SKM-1 treated with dmso at 0.1 percent for 144 hours (cell line): Measurements from ENCODE around the gene OTUD6A.
"Not testable (repeated sequence)": the region's sequence is repeated elsewhere in the genome, so short reads cannot be mapped to it uniquely, and the experiment has no call there.

Experiments used
- DNase-seq: peaks from one replicate; lab custom pipeline; 2025; ENCODE audit not compliant: unreplicated experiment; lab: John Stamatoyannopoulos, UW

Gene OTUD6A

DNA sequence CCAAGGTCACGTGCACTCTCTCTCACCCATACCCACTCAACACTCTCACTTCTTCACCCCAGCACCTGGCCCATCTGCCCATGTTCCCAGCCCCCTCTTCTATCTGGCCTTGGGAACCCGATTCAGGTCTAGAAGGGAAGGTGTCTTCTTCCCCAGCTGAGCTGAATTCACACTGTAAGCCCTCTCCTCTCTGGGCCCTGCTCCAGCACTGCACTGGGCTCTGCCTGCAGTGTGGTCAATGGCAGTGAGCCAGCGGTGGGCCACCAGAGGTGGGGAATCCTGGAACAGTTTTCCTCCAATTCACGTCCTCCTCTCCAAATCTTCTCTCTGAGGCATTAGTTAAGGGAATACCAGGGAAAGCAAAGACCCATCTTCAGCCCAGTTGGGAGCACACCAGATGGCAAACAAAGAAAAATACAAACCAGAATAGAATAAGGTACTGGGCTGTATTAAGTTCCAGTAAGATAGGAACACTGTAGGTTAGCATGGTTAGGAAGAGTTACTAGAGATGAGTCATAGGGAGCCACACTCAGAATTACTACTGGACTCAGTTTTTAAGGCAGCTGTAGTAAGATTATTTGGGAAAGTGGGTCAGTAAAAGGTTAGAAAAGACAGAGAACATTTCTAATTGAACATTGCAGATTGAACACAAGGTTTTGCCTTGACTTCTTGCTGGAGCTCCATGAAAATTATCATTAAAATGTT, 17.6 kb upstream of the OTUD6A start:
- no peak for DNase-seq

- no peak for DNase-seq
Measured at GRCh38 chrX:70046978-70047377, 15.3 kb upstream of the OTUD6A start.

DNA sequence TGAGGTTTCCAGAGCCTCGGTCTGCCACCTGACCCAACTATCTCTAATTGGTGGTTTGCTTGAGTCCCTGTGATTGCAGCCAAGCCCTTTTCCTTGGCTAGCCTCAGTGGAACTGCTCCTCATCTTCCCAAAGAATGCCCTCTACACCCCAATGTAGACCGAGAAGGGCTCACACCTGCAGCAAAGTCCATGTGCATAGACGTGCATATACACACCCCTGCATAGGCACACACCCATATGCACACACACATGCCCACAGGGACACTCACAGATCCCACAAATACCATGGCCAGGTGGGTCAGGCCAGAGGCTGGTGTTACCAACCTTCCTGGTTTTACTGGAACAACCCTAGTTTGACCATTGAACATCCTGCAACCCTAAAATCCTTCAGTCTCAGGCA, 12.9 kb upstream of the OTUD6A start:
- no peak for DNase-seq

GRCh38 chrX:70049925-70050324, 12.3 kb upstream of the OTUD6A start, which contains the start of gene AWAT2:
Gene AWAT2, minus strand, starts transcription at chrX:70049938. Its CDS starts 6 bp downstream, at chrX:70049932.
- DNase-seq: no peak

- no peak for DNase-seq
Measured at GRCh38 chrX:70052895-70053615, 9.2 kb upstream of the OTUD6A start.

DNA sequence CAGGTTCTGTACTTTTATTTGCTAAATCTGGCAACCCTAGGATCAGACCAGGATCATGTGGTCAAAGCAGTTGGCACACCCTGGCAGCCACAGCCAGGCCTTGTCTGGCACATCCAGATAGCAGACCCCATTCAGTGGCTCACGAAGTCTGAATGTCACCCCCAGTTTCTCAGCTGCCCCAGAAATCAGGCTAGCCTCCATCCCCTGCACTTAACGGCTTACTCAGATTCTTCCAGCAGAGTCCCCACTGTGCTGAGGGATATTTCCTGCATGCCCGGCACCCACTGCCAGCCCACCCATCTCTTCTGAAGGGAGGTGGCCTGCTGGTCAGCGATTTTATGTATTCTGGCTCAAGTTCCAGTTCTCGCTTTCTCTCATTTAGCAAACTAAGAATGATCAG, 7.9 kb upstream of the OTUD6A start:
- no peak for DNase-seq

GRCh38 chrX:70062961-70063550, 799 bp downstream of the OTUD6A start:
- DNase-seq: no peak

- no peak for DNase-seq
Measured at GRCh38 chrX:70066646-70067045, 4.4 kb downstream of the OTUD6A start.

DNA sequence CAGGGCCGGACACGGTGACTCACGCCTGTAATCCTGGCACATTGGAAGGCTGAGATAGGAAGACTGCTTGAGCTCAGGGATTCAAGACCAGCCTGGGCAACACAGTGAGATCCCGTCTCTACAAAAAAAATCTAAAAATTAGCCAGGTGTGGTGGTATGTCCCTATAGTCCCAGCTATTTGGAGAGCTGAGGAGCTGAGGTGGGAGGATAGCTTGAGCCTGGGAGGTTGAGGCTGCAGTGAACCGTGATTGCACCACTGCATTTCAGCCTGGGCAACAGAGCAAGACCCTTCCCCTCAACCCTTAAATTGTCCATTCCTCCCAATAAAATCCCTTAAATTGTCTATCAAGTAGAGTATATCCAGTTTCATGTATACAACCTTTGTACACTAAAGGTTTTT, 17.0 kb downstream of the OTUD6A start:
- no peak for DNase-seq

- no peak for DNase-seq
Measured at GRCh38 chrX:70079870-70080269, 17.6 kb downstream of the OTUD6A start.

- no peak for DNase-seq
Measured at GRCh38 chrX:70082723-70083122, 20.5 kb downstream of the OTUD6A start.

DNA sequence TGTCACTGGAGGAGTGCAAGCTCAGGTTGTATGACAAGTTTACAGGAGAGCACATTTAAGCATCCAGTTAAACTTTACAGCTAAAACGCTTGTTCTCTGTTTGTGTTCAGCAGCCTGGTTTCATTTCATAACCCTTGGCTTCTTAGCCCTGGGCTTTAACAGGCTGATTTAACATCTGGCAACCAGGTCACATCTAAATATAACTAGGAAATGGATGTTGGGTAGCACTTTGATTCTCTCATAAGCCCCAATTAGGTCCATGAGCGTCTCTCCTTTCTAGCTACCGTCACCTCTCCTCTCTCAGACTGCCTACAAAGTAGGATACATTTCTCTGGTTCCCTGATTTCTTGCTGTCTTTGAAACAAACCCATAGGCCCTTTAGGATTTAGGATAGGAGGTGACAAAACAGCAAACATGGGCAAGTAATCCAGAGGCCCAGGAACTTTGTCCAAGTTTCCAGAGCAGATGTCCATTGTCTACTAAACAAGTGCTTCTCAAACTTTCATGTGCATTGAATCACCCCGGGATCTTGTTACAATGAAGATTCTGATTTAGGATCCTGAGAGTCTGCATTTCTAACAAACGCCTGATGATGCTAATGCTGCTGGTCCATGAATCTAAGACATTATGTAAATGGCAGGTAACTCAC, 22.5 kb downstream of the OTUD6A start:
- no peak for DNase-seq

GRCh38 chrX:70087857-70088630, 25.8 kb downstream of the OTUD6A start:
- DNase-seq: no peak

GRCh38 chrX:70088751-70089150, 26.5 kb downstream of the OTUD6A start:
- no peak for DNase-seq

DNA sequence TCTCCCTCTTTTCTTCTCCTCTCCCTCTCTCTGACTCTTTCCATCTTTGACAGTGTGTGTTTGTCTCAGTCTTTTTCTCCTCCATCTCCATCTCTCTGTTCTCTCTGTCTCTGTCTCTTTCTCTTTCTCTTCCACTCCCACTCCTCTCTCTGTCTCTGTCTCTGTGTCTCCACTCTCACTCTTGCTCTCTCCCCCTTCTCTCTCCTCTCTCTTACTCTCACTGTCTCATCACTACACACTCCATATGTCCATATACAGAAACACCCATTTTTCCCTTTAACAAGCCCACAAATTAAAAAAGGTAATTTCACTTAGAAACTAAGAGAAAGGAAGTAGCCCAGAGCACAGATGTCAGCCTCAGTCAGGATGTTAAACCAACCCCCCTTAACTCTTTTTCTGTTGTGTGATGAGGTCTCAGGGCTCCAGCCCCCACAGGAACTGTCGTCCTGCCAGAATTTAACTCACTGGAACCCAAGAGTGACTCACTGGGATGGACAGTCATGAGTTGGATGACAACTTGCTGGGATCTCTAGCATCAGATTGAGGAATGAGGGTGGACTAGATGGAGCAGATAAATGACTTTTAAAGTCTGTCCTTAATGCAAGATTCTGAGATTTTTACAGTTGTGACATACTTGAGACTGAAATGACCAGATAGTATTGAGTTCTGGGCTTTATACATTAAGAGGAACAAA, 27.5 kb downstream of the OTUD6A start:
- DNase-seq: no peak

GRCh38 chrX:70092247-70092646, 30.0 kb downstream of the OTUD6A start:
- no peak for DNase-seq

DNA sequence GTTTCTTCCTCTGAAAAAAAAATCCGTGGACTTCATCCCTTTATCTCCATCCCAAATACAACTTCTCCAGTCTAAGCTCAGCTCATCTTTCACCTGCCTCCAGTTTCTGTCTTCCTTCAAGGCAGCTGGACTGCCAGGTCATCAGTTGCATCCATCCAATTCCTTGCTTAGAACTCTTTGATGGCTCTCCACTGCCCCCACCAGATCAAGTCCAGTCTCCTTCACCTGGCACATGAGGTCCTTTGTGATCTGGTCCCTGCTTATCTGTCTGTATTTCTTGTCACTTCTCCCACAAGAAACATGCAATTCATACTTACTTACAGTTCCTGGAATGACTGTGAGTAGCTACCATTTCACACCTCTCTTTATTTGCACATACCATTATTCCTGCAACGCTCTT, 33.8 kb downstream of the OTUD6A start:
- DNase-seq: no peak

DNA sequence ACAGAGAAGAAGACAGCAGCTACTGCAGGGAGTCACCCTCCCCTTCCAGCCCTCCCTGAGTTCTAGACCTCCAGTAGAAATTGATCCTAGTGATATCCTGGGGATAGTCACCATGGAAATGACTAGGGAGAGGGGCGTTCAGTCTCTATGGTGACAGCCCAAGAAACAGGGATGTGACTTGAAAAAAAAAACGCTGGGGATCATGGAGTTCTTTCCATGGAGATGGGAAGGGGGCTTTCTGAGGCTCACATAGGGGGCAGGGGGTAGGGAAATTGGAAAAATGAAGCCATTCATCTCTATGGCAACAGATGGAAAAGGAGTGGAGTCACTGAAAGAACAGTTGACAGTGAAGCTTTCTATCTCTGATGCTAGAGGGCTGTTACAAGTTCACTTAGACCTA, 43.0 kb downstream of the OTUD6A start:
- no peak for DNase-seq

DNA sequence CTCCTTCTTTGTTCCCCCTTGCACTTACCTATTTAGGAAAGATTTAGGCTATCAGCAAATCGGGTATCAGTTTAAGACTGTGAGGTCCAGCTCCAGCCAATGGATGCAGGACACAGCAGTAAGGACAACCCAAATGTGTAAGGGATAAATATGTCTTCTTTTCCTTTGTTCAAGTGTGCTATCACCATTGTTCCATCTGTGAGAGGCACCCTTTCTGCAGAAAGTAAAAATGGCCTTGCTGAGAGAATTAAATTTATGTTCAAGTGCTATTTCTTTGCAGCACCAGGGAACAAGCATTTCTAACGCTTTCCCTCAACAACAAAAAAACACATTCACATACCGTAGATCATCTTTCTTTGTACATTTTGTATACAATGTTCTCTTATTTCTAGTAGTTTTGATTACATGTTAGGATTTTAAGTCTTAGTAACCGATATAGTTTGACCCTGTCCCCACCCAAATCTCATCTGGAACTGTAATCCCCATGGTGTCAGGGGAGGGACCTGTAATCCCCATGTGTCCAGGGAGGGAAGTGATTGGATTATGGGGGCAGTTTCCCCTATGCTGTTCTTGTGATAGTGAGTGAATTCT, 49.3 kb downstream of the OTUD6A start:
- DNase-seq: not testable (repeated sequence)
